ENCODE measurements around the gene PDE4D. TPM values are rescaled to one million over a fixed set of nuclear protein-coding genes. Genes with fewer than 3 reads are reported as not detected.

Gene PDE4D
- total RNA-seq, 1 experiment from 2014 or later = 61.2 TPM

- H2AFZ ChIP-seq (ENCODE audit: low read length) = no peak overlapping the region
- no peak overlapping the region for H3K4me3 ChIP-seq (ENCODE audit: low read length)
- H3K27ac ChIP-seq (ENCODE audit: low read length) = no peak overlapping the region
Observed at GRCh38 chr5:59593439-59594007, 300.0 kb downstream of the PDE4D start.

GRCh38 chr5:59592101-59592500 is 301.4 kb downstream of the PDE4D start:
- no peaks in the 10 kb centered on the region for H3K9me2 ChIP-seq (replicated peaks; ENCODE audit: insufficient read depth, low read length)
- H3K4me2 ChIP-seq (ENCODE audit: low read depth, low read length, poor library complexity, severe bottlenecking) = no peak overlapping the region
- no peaks in the 10 kb centered on the region for H3K9me3 ChIP-seq (ENCODE audit: low read length)
- H4K20me1 ChIP-seq (ENCODE audit: insufficient read depth, low read depth, low read length) = no peaks in the 10 kb centered on the region
- H3K27me3 ChIP-seq (ENCODE audit: low read length) = no peaks in the 10 kb centered on the region
- no peak overlapping the region for H3K4me3 ChIP-seq (ENCODE audit: low read length)
- no peak for DNase-seq
- H3K36me3 ChIP-seq (ENCODE audit: insufficient read depth, low read length) = no peaks in the 10 kb centered on the region
- no peaks in the 10 kb centered on the region for H3K4me1 ChIP-seq (ENCODE audit: low read length)
- H3K9ac ChIP-seq (ENCODE audit: low read length) = no peak overlapping the region
- no peak overlapping the region for H2AFZ ChIP-seq (ENCODE audit: low read length)
- no peaks in the 10 kb centered on the region for H3K79me2 ChIP-seq (ENCODE audit: low read length)
- no peak overlapping the region for H3K27ac ChIP-seq (ENCODE audit: low read length)

More at GRCh38 chr5:59593439-59594007, 300.0 kb downstream of the PDE4D start:
- H3K36me3 ChIP-seq (ENCODE audit: insufficient read depth, low read length) = no peaks in the 10 kb centered on the region
- no peaks in the 10 kb centered on the region for H3K9me2 ChIP-seq (replicated peaks; ENCODE audit: insufficient read depth, low read length)
- no peaks in the 10 kb centered on the region for H3K4me1 ChIP-seq (ENCODE audit: low read length)
- no peaks in the 10 kb centered on the region for H4K20me1 ChIP-seq (ENCODE audit: insufficient read depth, low read depth, low read length)
- H3K9ac ChIP-seq (ENCODE audit: low read length) = no peak overlapping the region
- no peaks in the 10 kb centered on the region for H3K27me3 ChIP-seq (ENCODE audit: low read length)
- DNase-seq = no peak
- H3K4me2 ChIP-seq (ENCODE audit: low read depth, low read length, poor library complexity, severe bottlenecking) = no peak overlapping the region
- H3K9me3 ChIP-seq (ENCODE audit: low read length) = no peaks in the 10 kb centered on the region
- H3K79me2 ChIP-seq (ENCODE audit: low read length) = no peaks in the 10 kb centered on the region

- Histone ChIP-seq H3K36me3 (ENCODE audit: insufficient read depth, low read length) (no peaks in the 10 kb centered on the region), H3K9me3 (ENCODE audit: low read length) (no peaks in the 10 kb centered on the region), H3K27me3 (ENCODE audit: low read length) (no peaks in the 10 kb centered on the region), H3K27ac (ENCODE audit: low read length) (no peak overlapping the region), H3K9me2 (replicated peaks; ENCODE audit: insufficient read depth, low read length) (no peaks in the 10 kb centered on the region), H3K79me2 (ENCODE audit: low read length) (no peaks in the 10 kb centered on the region), H3K4me1 (ENCODE audit: low read length) (no peaks in the 10 kb centered on the region), H3K9ac (ENCODE audit: low read length) (no peak overlapping the region), H3K4me3 (ENCODE audit: low read length) (no peak overlapping the region), H3K4me2 (ENCODE audit: low read depth, low read length, poor library complexity, severe bottlenecking) (no peak overlapping the region), H4K20me1 (ENCODE audit: insufficient read depth, low read depth, low read length) (no peaks in the 10 kb centered on the region), H2AFZ (ENCODE audit: low read length) (no peak overlapping the region)
- DNase-seq = no peak
Observed at GRCh38 chr5:59591162-59591561, 302.4 kb downstream of the PDE4D start.

DNA sequence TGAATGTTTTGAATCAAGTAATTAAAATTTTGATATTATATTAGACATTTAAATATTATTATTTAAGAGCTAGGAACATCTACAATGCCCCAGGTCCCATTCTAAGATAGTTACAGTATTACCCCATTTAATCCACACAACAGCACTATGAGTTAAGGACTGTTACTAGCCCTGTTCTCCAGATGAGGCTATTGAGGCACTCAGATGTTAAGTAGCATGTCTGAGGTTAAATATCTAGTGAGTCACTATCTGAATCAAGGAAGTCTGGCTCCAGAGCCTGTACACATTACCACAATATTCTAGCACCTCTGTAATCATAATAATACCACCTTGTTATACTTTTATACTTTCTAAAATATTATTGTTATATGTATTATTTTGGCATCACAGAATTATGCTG is 304.6 kb downstream of the PDE4D start:
- no peaks in the 10 kb centered on the region for H3K79me2 ChIP-seq (ENCODE audit: low read length)

DNA sequence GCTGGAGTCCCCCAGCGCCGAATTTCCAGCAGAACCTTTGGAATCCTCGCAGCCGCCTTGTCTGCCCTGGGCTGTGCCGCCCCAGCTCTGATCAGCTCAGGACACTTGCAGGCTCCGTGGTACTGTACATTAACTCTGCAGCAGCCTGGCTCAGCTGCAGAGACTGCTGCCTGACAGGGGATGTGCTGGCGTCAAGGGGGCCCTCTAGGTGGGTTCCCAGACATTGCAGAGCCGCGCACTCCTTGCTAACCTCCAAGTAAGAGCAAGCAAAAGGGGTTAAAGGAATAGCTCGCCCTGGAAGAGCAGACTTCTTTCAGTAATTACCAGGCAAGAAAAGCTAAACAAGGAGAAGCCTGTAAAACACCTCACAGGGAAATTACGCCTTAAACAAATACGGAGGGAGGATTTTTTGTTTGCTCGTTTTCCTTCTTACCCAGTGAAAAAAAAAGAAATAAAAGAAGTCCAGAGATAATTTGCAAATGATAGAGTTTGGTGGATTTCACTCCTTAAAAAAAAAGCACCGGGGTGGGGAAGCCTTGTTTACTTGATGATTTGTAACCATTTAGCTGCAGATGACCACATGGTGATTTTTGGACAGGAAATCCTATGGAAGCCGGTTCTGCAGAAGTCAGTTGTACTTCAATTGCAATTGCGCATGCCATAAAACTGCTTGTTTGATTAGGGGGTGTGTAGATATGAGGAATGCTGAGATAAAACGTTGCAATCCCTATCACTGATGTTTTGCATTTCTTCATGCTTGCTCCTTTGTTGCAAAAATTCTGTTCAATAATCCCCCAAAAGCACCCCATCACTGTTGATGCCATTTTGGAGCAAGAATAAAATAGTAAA is 305.8 kb downstream of the PDE4D start:
- H3K4me3 ChIP-seq (ENCODE audit: low read length) = no peak overlapping the region
- H3K36me3 ChIP-seq (ENCODE audit: insufficient read depth, low read length) = no peaks in the 10 kb centered on the region
- no peak overlapping the region for H3K9ac ChIP-seq (ENCODE audit: low read length)
- DNase-seq = no peak
- H3K9me3 ChIP-seq (ENCODE audit: low read length) = no peaks in the 10 kb centered on the region
- H3K27me3 ChIP-seq (ENCODE audit: low read length) = no peaks in the 10 kb centered on the region
- H3K79me2 ChIP-seq (ENCODE audit: low read length) = no peaks in the 10 kb centered on the region
- H2AFZ ChIP-seq (ENCODE audit: low read length) = no peak overlapping the region
- 0 out of 2 replicates have a peak, but pooled peaks cover 5% of the 10 kb centered on the region for H4K20me1 ChIP-seq (ENCODE audit: insufficient read depth, low read depth, low read length)
- H3K9me2 ChIP-seq (replicated peaks; ENCODE audit: insufficient read depth, low read length) = no peaks in the 10 kb centered on the region
- no peaks in the 10 kb centered on the region for H3K4me1 ChIP-seq (ENCODE audit: low read length)
- no peak overlapping the region for H3K4me2 ChIP-seq (ENCODE audit: low read depth, low read length, poor library complexity, severe bottlenecking)
- no peak overlapping the region for H3K27ac ChIP-seq (ENCODE audit: low read length)

More for the DNA sequence above, 304.6 kb downstream of the PDE4D start:
- Histone ChIP-seq H3K36me3 (ENCODE audit: insufficient read depth, low read length) (no peaks in the 10 kb centered on the region), H2AFZ (ENCODE audit: low read length) (no peak overlapping the region), H3K9me2 (replicated peaks; ENCODE audit: insufficient read depth, low read length) (no peaks in the 10 kb centered on the region), H3K27ac (ENCODE audit: low read length) (no peak overlapping the region), H3K27me3 (ENCODE audit: low read length) (no peaks in the 10 kb centered on the region), H3K4me3 (ENCODE audit: low read length) (no peak overlapping the region), H3K9me3 (ENCODE audit: low read length) (no peaks in the 10 kb centered on the region), H3K4me1 (ENCODE audit: low read length) (no peaks in the 10 kb centered on the region), H3K4me2 (ENCODE audit: low read depth, low read length, poor library complexity, severe bottlenecking) (no peak overlapping the region), H4K20me1 (ENCODE audit: insufficient read depth, low read depth, low read length) (0 out of 2 replicates have a peak, but pooled peaks cover 4% of the 10 kb centered on the region), H3K9ac (ENCODE audit: low read length) (no peak overlapping the region)
- DNase-seq = no peak

DNA sequence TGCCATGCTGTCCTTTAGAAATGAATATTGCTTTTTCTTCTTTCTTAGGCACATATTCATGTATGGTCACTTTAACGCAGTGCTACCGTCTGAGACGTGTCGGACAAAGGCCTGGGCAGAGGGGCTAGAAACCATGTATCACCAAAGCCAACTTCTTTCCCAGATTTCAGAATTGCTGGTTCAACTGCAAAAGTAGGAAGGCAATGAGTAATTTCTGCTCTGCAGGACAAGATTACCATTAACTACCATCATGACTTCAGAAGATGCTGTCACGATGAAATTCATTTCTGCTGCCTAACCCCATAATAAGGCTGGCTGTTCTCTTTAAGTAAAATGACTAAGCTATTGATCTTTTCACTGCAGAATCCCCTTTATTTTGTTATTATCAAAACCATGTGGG is 306.7 kb downstream of the PDE4D start:
- no peaks in the 10 kb centered on the region for H3K27me3 ChIP-seq (ENCODE audit: low read length)
- 0 out of 2 replicates have a peak, but pooled peaks cover 5% of the 10 kb centered on the region for H4K20me1 ChIP-seq (ENCODE audit: insufficient read depth, low read depth, low read length)
- no peak for DNase-seq
- H3K9me3 ChIP-seq (ENCODE audit: low read length) = no peaks in the 10 kb centered on the region
- H3K79me2 ChIP-seq (ENCODE audit: low read length) = no peaks in the 10 kb centered on the region
- H3K27ac ChIP-seq (ENCODE audit: low read length) = no peak overlapping the region
- H3K4me1 ChIP-seq (ENCODE audit: low read length) = no peaks in the 10 kb centered on the region
- no peak overlapping the region for H3K9ac ChIP-seq (ENCODE audit: low read length)
- no peak overlapping the region for H3K4me2 ChIP-seq (ENCODE audit: low read depth, low read length, poor library complexity, severe bottlenecking)
- H3K4me3 ChIP-seq (ENCODE audit: low read length) = no peak overlapping the region
- no peak overlapping the region for H2AFZ ChIP-seq (ENCODE audit: low read length)
- no peaks in the 10 kb centered on the region for H3K9me2 ChIP-seq (replicated peaks; ENCODE audit: insufficient read depth, low read length)
- no peaks in the 10 kb centered on the region for H3K36me3 ChIP-seq (ENCODE audit: insufficient read depth, low read length)

DNA sequence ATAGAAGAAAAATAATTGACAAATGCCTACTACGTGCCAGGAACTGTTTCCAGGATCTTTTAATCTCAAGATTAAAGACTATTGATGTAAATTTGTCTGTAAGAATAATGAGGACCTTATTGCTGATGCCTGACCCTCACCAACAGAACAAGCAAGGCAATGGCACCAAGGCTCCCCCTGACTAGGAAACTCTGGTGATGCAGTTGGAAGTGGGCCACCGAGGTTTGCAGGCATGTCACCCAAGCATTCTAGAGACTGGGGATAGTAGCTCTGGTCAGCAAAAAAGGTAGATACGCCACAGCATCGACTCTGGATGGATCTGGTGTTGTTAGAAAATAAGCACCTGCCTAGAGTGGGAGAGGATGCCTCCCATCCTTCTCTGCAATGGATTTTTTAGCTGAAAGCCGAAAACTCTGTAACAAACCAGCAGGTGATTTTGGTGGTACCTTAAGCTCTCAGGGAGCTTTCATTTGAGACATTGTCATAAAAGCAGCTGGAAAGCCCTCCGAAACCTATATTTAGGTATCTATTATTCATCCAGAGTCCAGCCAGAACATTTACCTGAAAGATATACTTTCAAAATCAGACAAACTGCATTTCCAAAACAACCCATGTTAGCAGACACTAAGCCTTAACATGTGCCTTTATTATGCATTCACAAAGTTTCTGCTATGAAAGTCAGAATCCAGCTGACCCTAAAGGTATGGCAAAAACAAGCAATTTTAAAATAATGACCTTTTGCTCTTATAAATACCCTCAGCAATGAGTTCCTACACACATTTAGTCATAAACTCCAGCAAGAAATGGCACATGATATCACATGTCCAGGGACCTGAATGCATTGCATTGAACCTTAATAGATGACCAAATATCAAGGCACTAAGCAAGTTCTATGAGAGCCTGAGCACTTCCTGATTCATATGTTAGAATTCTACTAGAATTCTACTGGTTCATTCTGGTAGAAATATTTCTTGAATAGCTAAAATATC is 308.4 kb downstream of the PDE4D start:
- 0 out of 2 replicates have a peak, but pooled peaks cover 5% of the 10 kb centered on the region for H4K20me1 ChIP-seq (ENCODE audit: insufficient read depth, low read depth, low read length)
- no peak overlapping the region for H3K9ac ChIP-seq (ENCODE audit: low read length)
- H3K4me3 ChIP-seq (ENCODE audit: low read length) = no peak overlapping the region
- no peaks in the 10 kb centered on the region for H3K79me2 ChIP-seq (ENCODE audit: low read length)
- H3K36me3 ChIP-seq (ENCODE audit: insufficient read depth, low read length) = no peaks in the 10 kb centered on the region
- no peaks in the 10 kb centered on the region; the same call in 1 of the 2 replicates for H3K9me2 ChIP-seq (replicated peaks; ENCODE audit: insufficient read depth, low read length)
- H3K9me3 ChIP-seq (ENCODE audit: low read length) = no peaks in the 10 kb centered on the region
- no peak overlapping the region for H2AFZ ChIP-seq (ENCODE audit: low read length)
- no peak overlapping the region for H3K4me2 ChIP-seq (ENCODE audit: low read depth, low read length, poor library complexity, severe bottlenecking)
- H3K4me1 ChIP-seq (ENCODE audit: low read length) = no peaks in the 10 kb centered on the region
- H3K27me3 ChIP-seq (ENCODE audit: low read length) = no peaks in the 10 kb centered on the region
- no peak for DNase-seq
- H3K27ac ChIP-seq (ENCODE audit: low read length) = no peak overlapping the region

All from Karpas-422 (cell line).